Measurements from ENCODE around the gene ISYNA1.

GRCh38 chr19:18473706-18474087, 35.8 kb upstream of the ISYNA1 start:
- no peak for TF ChIP-seq GATA1 (IDR thresholded peaks at IDR 0.05; ENCODE audit: low read depth, low read length)
- no peak for TF ChIP-seq POLR2A (IDR thresholded peaks at IDR 0.05; ENCODE audit: low read length)

All from erythroblast (primary cell).